GM18861 (cell line): ENCODE data around the gene STAM2.
A peak's percentile ranks its signal among the peaks of the same experiment; 100 is the strongest.

Experiments used
- ATAC-seq: cut with Tn5 transposase; IDR thresholded peaks from one replicate; pipeline ENCODE4 v1.9.1; 2021; ENCODE audit not compliant: unreplicated experiment

The STAM2 gene

GRCh38 chr2:152075461-152076050 is 100.0 kb downstream of the STAM2 start:
- ATAC-seq, result no peak

- no peak for ATAC-seq
Measured at GRCh38 chr2:152072011-152072410, 103.6 kb downstream of the STAM2 start.

GRCh38 chr2:152071518-152071917 is 104.0 kb downstream of the STAM2 start:
- ATAC-seq, result no peak

GRCh38 chr2:152071092-152071491 is 104.5 kb downstream of the STAM2 start:
- ATAC-seq, result peak; percentile 78

GRCh38 chr2:152068226-152068625 is 107.3 kb downstream of the STAM2 start:
- no peak for ATAC-seq

- ATAC-seq, result no peak
Measured at GRCh38 chr2:152067823-152068222, 107.7 kb downstream of the STAM2 start.
